Measurements from ENCODE around the gene APIP.

Gene APIP

DNA sequence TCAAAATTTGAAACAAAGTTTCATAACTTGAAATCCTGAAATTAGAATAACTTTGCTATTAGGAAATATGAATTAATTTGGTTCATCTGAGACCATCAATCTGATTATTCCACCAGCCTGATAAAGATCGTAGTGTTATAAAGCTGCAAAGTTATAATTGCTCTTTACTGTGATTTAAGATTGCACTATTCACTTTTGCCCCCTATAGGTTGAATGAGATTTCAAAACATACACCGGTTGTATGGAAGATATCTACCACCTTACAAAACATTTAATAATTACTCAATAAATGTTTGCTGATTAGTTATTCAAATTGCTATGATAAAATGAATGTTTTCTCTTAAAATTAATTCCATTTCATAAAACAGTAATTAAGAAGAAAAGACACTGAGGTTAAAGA lies 26.1 kb downstream of the APIP start:
- TF ChIP-seq, protein P1, sequence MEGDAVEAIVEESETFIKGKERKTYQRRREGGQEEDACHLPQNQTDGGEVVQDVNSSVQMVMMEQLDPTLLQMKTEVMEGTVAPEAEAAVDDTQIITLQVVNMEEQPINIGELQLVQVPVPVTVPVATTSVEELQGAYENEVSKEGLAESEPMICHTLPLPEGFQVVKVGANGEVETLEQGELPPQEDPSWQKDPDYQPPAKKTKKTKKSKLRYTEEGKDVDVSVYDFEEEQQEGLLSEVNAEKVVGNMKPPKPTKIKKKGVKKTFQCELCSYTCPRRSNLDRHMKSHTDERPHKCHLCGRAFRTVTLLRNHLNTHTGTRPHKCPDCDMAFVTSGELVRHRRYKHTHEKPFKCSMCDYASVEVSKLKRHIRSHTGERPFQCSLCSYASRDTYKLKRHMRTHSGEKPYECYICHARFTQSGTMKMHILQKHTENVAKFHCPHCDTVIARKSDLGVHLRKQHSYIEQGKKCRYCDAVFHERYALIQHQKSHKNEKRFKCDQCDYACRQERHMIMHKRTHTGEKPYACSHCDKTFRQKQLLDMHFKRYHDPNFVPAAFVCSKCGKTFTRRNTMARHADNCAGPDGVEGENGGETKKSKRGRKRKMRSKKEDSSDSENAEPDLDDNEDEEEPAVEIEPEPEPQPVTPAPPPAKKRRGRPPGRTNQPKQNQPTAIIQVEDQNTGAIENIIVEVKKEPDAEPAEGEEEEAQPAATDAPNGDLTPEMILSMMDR (IDR thresholded peaks at IDR 0.05; ENCODE audit: insufficient read depth, low read depth, low read length, missing control alignments) = no peak
- H3K4me3 ChIP-seq (ENCODE audit: low read depth, low read length) = no peak overlapping the region
- DNase-seq (ENCODE audit: low read depth) = no peak

DNA sequence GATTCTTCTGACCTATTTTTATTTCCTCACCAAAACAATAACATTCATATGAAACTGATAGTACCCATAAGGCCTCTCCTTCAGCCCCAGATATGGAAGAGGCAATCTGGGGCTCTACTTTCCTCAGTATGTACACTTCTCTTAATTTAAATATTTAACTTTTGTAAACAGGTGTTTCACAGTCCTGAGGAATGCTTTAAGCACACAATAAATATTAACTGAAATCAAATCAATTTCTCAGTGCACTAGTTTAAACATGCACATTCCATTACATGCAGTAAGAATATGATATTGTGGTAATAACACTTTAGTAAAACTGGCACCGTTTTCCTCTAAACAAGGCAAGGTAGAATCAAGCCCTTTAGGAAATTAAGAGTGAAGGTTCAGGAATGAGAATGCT lies 28.9 kb downstream of the APIP start:
- H3K4me3 ChIP-seq (ENCODE audit: low read depth, low read length) = no peak overlapping the region
- no peak for DNase-seq (ENCODE audit: low read depth)
- TF ChIP-seq, protein P1 (IDR thresholded peaks at IDR 0.05; ENCODE audit: insufficient read depth, low read depth, low read length, missing control alignments) = no peak

DNA sequence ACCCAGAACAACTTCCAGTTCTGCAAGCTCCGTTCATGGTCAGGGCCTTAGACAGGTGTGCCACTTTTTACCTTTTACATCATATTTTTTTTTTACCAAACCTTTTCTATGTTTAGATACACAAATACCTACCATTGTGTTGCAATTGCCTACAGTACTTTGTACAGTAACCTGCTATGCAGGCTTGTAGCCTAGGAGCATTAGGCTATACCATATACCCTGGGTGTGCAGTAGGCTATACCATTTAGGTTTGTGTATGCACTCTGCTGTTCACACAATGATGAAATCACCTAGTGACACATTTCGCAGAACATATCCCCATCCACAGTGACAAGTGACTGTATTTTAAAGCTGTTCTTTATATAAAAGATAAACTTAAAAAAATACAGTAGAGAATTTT lies 29.6 kb downstream of the APIP start:
- DNase-seq (ENCODE audit: low read depth) = no peak
- TF ChIP-seq, protein P1 (IDR thresholded peaks at IDR 0.05; ENCODE audit: insufficient read depth, low read depth, low read length, missing control alignments) = no peak
- H3K4me3 ChIP-seq (ENCODE audit: low read depth, low read length) = no peak overlapping the region

DNA sequence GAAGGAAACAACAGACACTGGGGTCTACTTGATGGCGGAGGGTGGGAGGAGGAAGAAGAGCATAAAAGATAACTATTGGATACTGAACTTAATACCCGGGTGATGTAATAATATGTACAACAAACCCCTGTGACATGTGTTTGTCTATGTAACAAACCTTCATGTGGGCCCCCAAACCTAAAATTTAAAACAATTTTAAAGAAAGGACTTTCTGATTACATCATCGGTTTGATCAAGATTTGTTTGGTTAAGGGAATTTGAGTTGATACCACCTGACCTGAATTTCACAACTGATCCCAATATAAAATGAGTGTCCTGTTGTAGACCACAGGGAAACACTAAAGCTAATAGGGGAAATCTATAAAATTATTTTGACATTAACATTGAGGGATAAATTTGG lies 34.3 kb downstream of the APIP start:
- H3K4me3 ChIP-seq (ENCODE audit: low read depth, low read length) = no peak overlapping the region
- TF ChIP-seq, protein P1 (IDR thresholded peaks at IDR 0.05; ENCODE audit: insufficient read depth, low read depth, low read length, missing control alignments) = no peak
- DNase-seq (ENCODE audit: low read depth) = no peak

DNA sequence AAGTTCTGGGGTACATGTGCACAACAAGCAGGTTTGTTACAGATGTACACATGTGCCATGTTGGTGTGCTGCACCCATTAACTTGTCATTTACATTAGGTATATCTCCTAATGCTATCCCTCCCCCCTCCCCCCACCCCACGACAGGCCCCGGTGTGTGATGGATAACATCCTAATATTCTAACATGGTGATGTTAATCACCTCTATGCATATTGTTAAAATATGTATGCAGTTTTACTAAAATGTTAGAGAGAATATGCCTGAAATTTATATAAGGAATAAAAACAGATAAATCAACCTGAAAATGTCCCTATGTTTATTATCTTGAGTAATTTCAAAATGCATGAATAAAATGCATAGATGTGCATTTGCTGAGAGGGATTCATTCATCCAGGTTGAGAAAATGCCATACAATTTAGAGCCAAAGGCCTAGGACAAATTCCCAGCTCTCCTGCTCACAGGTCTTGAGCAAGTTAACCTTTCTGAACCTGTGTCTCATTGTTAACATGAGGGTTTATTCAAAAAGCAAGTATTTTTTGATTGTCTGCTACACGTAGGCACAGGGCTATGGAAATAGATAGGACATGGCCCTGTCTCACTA lies 38.7 kb downstream of the APIP start:
- no peak for DNase-seq (ENCODE audit: low read depth)
- TF ChIP-seq, protein P1 (IDR thresholded peaks at IDR 0.05; ENCODE audit: insufficient read depth, low read depth, low read length, missing control alignments) = no peak
- no peak overlapping the region for H3K4me3 ChIP-seq (ENCODE audit: low read depth, low read length)

DNA sequence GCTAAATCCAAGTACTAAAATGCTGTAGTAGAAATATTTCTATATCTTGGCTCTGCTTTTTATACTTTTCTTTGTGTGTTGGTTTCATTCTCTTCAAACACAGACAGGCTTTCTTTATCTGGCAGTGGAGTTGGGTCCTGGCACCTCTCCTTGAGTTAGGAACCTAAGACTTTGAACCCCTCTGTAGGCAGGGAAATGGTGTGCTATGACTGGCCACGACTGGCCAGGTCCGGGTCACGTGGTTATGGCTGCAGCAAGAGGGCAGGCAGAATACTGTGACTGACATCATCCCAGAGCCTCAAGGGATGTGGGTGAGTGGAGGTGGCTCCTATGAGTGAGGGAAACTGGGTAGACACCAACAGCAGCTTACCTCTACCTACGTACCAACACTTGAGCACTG lies 42.0 kb downstream of the APIP start:
- TF ChIP-seq, protein P1 (IDR thresholded peaks at IDR 0.05; ENCODE audit: insufficient read depth, low read depth, low read length, missing control alignments) = no peak
- no peak for DNase-seq (ENCODE audit: low read depth)
- no peak overlapping the region for H3K4me3 ChIP-seq (ENCODE audit: low read depth, low read length)

DNA sequence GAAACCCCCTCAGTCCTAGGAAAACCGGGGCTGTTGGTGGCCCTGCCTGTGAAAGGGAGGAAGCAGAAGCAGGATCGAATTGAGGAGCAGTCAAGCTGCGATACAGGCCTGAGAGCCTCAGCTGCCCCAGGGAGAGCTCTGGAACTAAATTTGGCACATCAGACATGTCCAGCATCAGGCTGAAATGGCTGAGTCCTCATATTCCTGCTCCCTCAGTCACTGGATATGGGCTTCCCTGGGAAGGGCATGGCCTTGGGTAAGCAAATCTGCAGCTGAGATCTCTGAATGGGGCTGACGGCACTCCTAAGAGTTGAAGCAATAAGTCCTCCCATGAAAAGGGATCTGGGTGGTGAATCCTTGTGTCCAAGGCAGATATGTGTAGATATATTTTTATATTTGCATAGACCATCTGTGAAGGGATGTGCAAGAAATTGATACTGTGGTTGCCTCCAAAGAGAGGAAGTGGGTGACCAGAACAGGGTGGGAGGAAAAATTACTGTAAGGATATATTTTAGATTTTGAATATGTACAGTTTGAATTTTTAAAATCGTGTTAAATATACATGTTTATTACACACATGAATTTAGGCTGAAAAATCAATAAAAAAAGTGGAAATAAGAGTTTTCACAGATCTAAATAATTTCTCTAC lies 45.5 kb downstream of the APIP start:
- DNase-seq (ENCODE audit: low read depth) = no peak
- TF ChIP-seq, protein P1 (IDR thresholded peaks at IDR 0.05; ENCODE audit: insufficient read depth, low read depth, low read length, missing control alignments) = no peak
- H3K4me3 ChIP-seq (ENCODE audit: low read depth, low read length) = no peak overlapping the region
